ENCODE results near the gene IFFO2. TPM values are rescaled to one million over a fixed set of nuclear protein-coding genes. Genes with fewer than 3 reads are reported as not detected.
A peak's percentile ranks its signal among the peaks of the same experiment; 100 is the strongest.
"Not testable (repeated sequence)": the region's sequence is repeated elsewhere in the genome, so short reads cannot be mapped to it uniquely, and the experiment has no call there.

IFFO2 gene
- total RNA-seq, 1 experiment from 2014 or later: 15.7 TPM

DNA sequence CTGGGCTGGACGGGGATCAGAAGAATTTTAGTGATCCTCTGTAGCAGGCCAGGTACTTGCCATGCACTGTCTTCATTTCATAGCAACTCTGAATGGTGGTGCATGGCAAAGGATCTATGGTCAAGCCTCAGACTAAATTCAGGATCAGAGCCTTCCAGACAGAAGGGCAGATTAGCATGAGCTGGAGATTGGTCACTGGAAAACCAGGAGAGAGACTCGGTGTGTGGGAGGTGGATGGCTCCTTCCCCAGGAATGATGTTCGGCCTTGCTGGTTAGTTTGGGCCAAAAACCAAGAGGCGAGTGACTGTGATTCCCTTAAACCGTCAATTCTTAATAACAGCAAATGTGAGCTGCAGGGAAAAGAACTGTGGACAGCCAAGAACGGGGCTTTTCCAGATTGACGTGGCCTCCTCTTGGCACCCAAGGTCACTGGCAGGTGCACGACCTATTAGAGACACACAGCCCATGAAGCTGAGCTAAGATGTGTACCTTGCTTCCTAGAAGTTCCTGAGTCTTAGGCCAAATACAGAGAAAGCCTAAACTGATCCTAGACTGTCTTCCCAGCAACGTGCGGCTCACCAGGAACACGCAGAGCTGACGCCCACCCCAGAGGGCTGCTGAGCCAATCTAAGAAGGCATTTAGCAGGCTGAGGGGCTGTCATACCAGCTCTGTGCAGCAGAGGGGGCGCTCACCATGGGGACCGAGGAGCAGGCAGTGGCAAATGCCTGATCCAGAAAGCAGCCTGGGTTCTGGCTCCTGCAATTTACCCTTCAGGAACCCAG, 72.6 kb downstream of the IFFO2 start:
- in situ Hi-C loops (cut with HindIII; ENCODE audit: low sequenced_read_pairs): no loop called here
- peak; percentile 87 for DNase-seq (ENCODE audit: low spot score)

DNA sequence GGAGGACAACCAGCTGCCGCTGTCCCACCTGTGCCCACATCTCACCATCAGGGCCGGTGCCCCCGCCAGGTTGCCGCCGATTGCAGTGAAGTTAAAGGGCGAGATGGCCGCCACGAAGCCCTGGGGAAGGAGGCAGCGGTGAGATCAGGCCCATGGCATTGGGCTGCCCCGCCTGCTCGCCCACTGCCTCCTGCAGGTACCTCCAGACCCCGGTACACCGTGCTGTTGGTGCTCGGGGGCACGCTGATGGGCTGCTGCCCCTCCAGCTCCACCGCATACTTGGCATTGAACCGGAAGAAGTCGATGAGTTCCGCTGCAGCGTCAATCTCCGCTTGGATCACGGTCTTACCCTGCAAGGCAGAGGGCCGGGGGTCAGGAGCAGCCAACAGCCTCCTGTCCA, 73.4 kb downstream of the IFFO2 start:
- in situ Hi-C loops (cut with HindIII; ENCODE audit: low sequenced_read_pairs): no loop called here
- no peak for DNase-seq (ENCODE audit: low spot score)

DNA sequence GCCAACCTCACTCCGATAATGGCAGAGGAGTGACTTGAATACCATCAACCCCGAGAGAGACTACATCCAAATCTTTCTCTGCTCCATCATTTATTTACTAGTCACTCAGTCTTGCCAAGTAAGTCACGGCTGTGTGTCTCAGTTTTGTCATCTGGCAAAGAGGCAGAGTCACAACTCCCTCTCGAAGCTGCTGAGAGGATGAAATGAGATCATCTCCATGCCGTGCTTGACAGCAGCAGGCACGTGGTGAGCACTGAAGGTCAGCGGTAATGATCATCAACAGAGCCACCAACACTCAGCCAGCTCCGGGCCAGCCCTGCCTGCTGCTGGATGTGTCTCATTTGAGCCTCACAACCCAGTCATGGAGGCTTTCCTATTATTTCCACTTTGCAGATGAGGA, 74.0 kb downstream of the IFFO2 start:
- in situ Hi-C loops (cut with HindIII; ENCODE audit: low sequenced_read_pairs): no loop called here
- no peak for DNase-seq (ENCODE audit: low spot score)

DNA sequence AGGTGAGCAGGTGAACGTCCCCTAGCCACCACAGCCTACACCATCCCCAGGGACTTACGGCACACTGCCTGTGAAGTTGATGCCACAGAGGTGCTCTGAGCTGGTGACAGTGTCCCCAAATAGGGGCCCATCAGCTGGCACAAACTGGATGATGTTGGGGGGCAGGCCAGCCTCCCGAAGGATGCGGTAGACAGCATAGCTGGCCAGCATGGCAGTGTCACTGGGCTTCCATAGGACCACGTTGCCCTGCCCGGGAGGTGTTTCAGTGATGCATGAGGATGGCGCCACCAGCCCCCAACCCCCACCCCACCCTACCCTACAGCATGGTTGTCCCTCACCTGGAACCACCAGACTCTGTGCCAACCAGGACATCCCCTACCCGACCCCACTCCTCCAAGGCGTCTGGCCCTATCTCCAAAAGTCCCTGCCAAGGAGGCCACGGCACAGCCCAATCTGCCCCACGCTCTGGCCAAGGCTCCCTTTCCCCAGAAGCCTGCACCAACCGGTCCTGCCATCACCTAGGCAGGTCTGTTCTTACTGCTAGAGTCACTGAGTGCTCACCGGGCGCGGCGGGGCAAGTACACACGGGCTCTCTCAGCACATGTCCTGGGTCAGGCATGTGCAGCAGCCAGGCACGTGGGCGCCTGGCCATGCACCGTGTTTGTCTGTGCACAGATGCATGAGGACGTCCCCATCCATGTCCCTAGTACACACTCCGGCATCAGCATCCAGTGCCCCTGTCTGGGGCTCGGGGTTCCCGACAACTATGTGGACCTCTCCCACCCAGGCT, 74.6 kb downstream of the IFFO2 start:
- in situ Hi-C loops (cut with HindIII; ENCODE audit: low sequenced_read_pairs): no loop called here
- no peak for DNase-seq (ENCODE audit: low spot score)

DNA sequence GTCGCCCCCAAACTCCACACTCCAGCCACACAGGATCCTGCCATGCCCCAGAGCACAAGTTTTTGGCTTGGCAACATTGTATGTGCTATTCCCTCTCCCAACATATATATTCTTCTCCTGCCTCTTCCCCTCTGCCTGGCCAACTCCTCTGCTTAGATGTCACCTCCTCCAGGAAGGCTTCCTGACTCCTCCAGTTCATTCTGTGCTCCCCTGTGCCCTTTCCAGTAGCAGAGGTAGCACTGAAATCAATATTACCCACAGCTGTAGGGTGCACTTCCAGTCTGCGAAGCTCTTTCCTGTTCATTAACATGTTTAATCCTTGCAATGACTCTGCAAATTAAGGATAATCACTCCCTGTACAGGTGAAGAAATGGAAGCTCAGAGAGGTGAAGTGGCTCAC, 75.3 kb downstream of the IFFO2 start:
- no peak for DNase-seq (ENCODE audit: low spot score)
- in situ Hi-C loops (cut with HindIII; ENCODE audit: low sequenced_read_pairs): no loop called here

DNA sequence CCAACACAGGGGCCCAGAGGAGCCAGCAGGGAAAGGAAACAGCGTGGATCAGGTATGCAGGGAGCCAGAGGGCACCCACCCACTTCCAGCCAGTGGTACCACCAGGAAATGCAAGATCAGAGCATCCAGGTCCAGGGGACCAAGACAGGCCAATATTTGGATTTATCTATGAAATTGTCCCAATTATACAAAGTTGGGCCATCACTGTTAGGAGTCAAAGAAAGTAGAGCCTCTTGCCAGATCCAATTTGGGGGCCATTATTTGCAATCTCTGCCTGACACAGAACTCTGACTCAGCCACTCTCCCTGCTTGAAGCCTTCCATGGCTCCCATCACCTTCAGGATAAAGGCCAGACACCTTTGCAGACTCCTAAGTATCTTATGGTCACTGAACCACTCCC, 75.9 kb downstream of the IFFO2 start:
- no peak for DNase-seq (ENCODE audit: low spot score)
- in situ Hi-C loops (cut with HindIII; ENCODE audit: low sequenced_read_pairs): no loop called here

DNA sequence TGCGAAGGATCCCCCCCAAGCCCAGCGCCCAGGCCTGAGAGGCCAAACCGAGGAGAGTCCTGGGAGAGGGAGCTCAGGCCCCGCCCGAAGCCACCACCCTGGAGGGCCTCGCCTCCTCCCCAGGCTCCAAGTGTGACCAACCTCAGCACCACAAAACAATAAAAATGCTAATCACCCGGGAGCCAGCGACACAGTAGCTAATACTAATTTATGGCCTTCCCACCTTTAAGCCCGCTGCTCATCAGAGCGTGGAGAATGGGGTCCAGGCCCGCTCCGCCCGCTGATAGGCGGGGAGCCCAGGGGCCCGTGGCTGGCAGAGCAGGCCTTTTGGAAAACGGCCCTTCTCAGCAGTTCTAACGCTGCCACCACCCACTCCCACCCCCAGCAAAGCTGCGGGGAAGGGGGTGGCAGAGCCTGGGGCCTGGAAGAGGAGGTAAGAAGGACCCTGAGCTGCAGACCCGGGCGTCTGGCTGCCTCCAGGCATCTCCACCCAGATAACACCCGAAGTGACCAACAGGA, 76.6 kb downstream of the IFFO2 start:
- in situ Hi-C loops (cut with HindIII; ENCODE audit: low sequenced_read_pairs): no loop called here
- no peak for DNase-seq (ENCODE audit: low spot score)

DNA sequence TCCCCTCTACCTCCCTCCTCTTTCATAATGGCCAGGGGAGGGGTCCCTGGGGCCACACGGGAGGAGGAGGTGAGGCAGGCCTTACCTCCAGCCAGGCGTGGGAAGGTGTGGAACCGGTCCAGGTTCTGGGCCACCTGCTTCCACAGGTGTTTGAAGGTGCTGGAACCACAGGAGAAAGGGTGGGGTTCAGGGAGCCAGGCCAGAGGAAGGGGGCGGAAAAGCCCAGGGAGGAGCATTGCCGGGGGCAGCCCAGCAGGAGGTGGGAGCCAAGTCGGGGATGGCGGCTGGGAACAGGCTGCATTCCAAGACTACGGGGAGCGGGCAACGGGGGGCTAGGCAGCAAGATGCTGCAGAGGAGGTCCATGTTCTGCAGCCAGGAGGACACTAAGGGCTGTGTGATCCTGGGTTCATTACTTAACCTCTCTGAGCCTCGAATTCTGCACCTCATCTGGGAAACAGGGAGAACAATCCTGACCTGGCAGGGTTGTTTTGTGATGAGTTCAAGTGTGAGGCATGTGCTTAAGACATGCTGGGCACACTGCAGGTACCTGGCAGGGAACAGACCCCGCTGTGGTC, 77.2 kb downstream of the IFFO2 start:
- DNase-seq (ENCODE audit: low spot score): no peak
- in situ Hi-C loops (cut with HindIII; ENCODE audit: low sequenced_read_pairs): no loop called here

DNA sequence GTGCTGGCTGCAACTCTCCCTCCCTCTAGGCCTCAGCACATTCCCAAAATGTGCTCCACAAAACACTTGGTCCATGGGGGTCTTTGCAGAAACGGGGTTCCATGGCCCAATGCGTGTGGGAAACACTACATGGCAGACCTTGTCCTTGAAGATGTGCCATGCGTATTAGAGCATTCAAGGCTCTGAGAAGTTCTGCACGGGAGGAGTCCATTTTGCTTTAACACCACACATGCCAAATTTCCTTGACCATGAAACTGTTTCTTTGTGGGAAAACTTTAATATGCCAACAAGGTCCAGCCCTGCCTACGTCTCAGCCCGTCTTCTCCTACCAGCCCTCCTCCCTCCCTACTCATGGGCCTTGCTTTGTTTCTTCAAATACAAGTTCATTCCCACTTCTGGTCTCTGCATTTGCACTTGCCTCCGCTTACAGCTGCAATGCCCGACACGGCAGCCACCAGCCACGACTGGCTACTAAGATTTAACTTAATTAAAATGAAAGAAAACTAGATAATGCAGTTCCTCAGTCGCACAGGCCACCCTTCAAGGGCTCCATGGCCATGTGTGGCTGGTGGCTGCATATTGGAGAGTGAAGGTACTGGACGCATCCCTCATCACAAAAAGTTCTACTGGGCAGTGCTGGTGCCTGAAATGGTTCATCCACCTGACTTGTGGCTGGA, 77.8 kb downstream of the IFFO2 start:
- in situ Hi-C loops (cut with HindIII; ENCODE audit: low sequenced_read_pairs): no loop called here

DNA sequence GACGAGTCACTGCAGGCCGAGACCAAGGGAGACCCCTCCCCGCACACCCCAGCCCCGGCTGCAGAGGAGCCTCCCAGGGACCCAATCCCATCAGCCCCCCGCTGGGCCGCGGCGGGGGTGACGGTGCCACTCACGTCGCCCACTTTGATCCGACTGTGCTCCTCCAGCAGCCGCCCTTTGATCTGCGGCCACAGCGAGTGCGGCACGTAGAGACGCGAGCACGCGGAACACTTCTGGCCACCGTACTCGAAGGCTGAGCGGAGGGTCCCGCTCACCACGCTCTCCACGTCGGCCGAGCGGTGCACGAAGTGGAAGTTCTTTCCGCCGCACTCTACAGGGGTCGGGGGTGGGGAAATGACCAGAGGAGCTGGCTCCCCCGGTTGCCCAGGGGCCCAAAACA, 79.2 kb downstream of the IFFO2 start:
- in situ Hi-C loops (cut with HindIII; ENCODE audit: low sequenced_read_pairs): no loop called here
- DNase-seq (ENCODE audit: low spot score): no peak

More for the DNA sequence above, 77.8 kb downstream of the IFFO2 start:
- DNase-seq (ENCODE audit: low spot score): no peak

DNA sequence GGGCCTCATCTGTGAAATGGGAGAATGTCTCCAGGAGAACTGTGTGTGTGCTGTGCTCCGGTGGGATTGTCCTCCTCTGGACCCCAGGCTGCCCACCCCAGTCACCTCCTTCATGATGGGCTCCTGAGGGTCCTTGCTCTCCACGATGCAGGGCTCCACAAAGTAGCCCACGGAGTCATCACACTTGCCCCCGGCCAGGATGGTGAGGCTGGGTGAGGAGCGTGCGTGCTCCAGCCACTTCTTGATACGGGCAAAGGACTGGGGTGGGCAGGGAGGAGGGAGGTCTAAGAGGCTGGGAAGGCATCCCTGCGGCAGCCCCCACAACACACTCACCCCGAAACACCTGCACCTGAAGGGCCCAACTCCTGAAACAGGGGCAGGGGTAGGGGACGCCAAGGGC, 80.3 kb downstream of the IFFO2 start:
- in situ Hi-C loops (cut with HindIII; ENCODE audit: low sequenced_read_pairs): no loop called here
- DNase-seq (ENCODE audit: low spot score): no peak

DNA sequence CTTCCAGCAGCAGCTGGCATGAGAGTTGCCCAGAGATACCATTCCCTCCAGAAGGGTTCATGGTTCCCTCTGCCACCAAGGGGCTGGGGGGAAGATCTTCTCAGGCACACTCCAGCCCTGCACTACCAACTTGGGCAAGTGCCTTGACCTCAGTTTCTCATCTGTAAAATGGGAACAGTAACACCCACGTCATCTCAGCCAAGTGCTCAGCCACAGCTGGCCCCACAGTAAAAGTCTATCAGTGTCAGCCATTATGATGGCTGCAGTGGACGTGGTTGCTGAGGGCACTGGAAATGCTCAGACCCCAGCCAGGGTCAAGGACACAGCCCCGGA, 80.7 kb downstream of the IFFO2 start:
- in situ Hi-C loops (cut with HindIII; ENCODE audit: low sequenced_read_pairs): no loop called here
- no peak for DNase-seq (ENCODE audit: low spot score)

DNA sequence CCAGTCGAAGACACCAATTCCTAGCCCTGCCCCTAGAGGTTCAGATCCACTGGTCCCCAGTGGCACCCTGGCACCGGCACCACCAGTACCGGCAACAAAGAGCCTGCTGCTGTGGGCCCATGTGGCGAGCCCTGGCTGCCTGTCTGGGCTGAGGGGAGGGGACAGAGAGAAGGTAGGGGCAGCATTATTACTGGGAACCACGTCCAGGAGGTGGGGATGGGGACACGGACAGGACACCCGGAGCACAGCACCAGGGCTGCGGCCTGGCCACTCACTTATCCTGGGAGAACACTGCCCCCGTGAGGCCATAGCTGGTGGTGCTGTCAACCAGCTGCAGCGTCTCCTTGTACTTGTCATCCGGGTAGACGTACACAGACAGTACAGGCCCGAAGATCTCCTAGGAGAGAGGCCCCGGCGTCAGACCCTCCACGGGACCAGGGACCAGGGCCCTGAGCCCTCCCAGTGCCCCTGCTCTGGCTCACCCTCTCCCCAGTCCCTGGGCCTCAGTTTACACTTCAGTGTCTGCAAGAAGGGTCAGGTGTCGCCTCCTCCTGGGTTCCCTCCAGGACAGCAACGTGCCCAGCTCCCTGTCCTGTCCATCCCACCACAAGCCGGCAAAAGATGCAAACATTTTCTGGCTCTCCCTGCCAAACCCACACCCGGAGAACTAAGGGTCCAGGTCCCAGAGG, 81.2 kb downstream of the IFFO2 start:
- in situ Hi-C loops (cut with HindIII; ENCODE audit: low sequenced_read_pairs): no loop called here

DNA sequence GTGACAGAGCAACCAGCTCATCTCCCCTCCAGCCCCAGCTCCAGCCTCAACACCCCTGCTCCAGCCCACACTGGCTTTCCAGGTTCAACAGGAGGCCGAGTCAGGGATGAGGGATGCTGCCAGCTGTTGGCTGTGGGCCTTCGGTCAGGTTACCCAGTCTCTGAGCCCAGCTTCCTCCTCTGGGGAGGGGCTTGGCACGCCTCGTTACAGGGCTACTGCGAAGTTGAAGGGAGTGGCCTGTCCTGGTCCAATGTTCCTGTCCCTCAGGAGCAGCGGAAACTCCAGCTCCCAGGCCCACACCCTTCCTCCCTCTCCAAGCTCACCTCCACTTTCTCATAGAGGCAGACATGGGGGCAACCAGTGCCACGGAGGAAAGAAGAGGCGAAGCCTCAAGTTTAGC, 81.9 kb downstream of the IFFO2 start:
- in situ Hi-C loops (cut with HindIII; ENCODE audit: low sequenced_read_pairs): no loop called here
- DNase-seq (ENCODE audit: low spot score): no peak

More for the DNA sequence above, 81.2 kb downstream of the IFFO2 start:
- DNase-seq (ENCODE audit: low spot score): peak; percentile 79

DNA sequence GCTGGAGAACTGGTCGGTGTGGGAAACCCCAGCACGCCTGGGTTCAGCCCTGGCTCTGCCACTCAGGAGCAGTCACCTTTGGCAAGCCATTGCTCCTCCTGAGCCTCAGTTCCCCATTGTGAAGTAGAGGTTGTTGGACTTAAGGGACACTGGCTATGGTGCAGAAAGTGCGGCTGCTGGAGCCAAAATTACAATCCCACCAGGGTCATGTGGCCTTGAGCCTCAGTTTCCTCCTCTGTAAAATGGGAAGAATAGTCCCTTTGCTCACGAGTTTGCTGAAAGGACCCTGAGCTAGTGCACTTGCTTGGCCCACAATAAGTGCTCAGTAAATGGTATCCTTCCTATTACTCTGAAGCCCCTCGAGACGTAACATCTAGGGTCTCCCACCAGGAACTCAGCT, 82.4 kb downstream of the IFFO2 start:
- in situ Hi-C loops (cut with HindIII; ENCODE audit: low sequenced_read_pairs): no loop called here
- DNase-seq (ENCODE audit: low spot score): no peak

DNA sequence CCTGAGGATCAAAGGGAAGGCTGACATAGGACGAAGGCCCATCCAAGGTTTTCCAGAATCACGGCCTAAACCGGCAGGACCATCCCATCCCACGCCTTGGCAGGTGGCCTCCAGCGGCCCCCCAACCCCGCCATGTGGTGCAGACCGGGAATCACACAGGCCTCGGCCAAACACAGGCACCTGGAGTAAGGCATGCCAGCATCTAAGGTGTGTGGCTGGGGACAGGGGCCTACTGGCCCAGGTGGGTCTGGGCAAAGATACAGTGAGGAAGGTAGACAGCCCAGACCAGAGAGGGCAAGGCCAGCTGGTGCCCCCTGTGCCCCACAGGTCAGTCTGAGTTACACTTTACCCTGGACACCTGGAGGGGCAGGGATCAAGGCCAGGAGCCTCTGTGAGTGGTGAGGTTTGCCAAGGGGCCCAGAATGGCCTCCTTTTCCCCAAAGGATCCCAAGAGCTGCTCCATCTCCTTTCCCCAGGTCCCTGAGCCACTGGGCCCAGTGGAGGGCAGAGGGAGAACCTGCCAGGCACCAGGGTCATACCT, 84.3 kb downstream of the IFFO2 start:
- DNase-seq (ENCODE audit: low spot score): no peak
- in situ Hi-C loops (cut with HindIII; ENCODE audit: low sequenced_read_pairs): no loop called here

DNA sequence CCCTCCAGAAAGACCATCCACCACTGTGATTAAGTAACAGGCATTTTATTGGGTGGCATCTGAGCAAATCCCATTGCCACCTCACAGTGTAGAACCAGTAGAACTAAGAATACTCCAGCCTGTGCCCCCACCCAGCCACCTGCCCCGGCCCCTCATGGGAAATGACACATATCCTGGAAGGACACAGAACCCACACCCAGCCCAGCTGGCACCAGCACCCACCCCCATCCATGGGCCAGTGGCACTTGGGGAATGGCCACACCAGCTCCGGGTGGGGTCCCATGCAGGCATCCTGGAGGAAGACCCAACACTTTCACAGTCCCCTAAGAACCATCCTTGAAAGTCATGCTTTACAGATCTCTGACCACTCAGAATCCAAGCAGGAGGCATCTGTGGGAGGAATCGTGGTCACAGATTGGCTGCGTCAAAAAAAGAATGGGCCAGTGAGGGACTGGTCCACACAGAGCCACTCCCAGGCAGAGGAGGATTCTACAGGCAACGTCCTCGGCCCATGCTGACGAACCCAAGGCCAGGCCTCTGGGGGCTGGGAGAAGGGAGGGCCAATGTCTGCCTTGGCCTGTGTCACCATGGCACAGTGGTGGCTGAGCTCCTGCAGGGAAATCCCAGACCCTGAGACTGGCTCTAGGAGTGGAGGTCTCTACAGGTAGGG, 84.9 kb downstream of the IFFO2 start:
- no peak for DNase-seq (ENCODE audit: low spot score)
- in situ Hi-C loops (cut with HindIII; ENCODE audit: low sequenced_read_pairs): no loop called here

DNA sequence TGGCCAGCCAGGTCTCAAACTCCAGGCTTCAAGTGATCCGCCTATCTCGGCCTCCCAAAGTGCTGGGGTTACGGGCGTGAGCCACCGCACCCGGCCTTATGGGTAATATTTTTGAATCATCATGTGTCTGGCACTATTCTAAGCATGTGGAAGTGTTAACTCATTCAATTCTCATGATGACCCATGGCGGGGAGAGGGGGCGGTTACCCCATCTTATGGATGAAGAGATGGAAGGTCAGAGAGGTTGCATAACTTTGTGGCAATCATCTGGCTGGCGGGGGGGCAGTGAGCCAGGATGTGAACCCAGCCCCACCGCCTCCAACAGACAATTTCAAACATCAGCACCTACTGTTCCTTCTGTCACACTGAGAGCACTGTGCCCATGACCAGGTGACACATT, 85.5 kb downstream of the IFFO2 start:
- DNase-seq (ENCODE audit: low spot score): no peak
- in situ Hi-C loops (cut with HindIII; ENCODE audit: low sequenced_read_pairs): no loop called here

DNA sequence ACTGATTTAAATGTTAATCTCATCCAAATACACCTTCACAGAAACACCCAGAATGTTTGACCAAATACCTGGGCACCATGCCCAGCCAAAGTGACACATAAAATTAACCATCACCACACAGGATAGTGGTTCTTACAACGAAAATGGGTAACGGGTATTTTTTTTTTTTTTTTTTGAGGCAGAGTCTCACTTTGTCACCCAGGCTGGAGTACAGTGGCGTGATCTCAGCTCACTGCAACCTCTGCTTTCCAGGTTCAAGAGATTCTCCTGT, 85.9 kb downstream of the IFFO2 start:
- DNase-seq (ENCODE audit: low spot score); in situ Hi-C loops (cut with HindIII; ENCODE audit: low sequenced_read_pairs): not testable (repeated sequence)

Data from G401 (cell line).